Prostate gland (tissue), 2 donors: ENCODE results near the gene CCDC146.

ENCODE experiments used
- CTCF ChIP-seq, 4 experiments: fragments of 200-600 bp in 2 of 4; fragments of 450-650 bp in 2 of 4; sonication (generic) in 2 of 4; IDR thresholded peaks; 1 replicate in 3 of 4; 2 replicates in 1 of 4; pipeline ENCODE4 v1.5.1; 2016 to 2019; ENCODE audit warnings: antibody characterized with exemption in 4 of 4, mild to moderate bottlenecking in 2 of 4, moderate library complexity in 2 of 4
- POLR2A ChIP-seq: fragments of 450-650 bp; IDR thresholded peaks from one replicate; pipeline ENCODE4 v1.6.1; 2016; ENCODE audit warnings: antibody characterized with exemption, mild to moderate bottlenecking
- POLR2AphosphoS5 ChIP-seq: sonication (generic); formaldehyde crosslinking; IDR thresholded peaks from one replicate; pipeline ENCODE4 v1.6.1; 2017; ENCODE audit warnings: antibody characterized with exemption

- TF ChIP-seq POLR2A (no peak), CTCF (IDR thresholded peaks at IDR 0.05) (no peak), POLR2AphosphoS5 (no peak)
Measured at GRCh38 chr7:77223261-77223660, 100.8 kb downstream of the CCDC146 start.
